ENCODE results near the gene ARL9.

GRCh38 chr4:56535915-56536314 lies 30.3 kb downstream of the ARL9 start:
- TF ChIP-seq CTCF (IDR thresholded peaks at IDR 0.05; ENCODE audit: low read depth, low read length), result no peak
- no peak for TF ChIP-seq POLR2A (IDR thresholded peaks at IDR 0.05; ENCODE audit: extremely low read depth, insufficient read length)
- TF ChIP-seq MAX (IDR thresholded peaks at IDR 0.05; ENCODE audit: low read depth, low read length), result no peak
- TF ChIP-seq MYC (IDR thresholded peaks at IDR 0.05; ENCODE audit: low read depth, low read length), result no peak

Data from NB4 (cell line).